BJ (cell line): ENCODE measurements around the gene ANKRD44. TPM values are rescaled to one million over a fixed set of nuclear protein-coding genes. Genes with fewer than 3 reads are reported as not detected.

Experiments
- CTCF ChIA-PET: fragments of 350-600 bp; formaldehyde crosslinking; extraction: SDS; loops from one replicate; lab custom pipeline; 2021; ENCODE audit warnings: antibody characterized with exemption, inconsistent platforms; lab: Yijun Ruan, JAX
- POLR2A ChIA-PET: fragments of 300-600 bp; sonication (Branson Sonifier 250); formaldehyde crosslinking; extraction: SDS; loops from one replicate; lab custom pipeline; 2021; ENCODE audit warnings: antibody characterized with exemption; lab: Charles Lee
- DNase-seq: peaks from one replicate; pipeline ENCODE4 v3.0.0-alpha.2; 2011; ENCODE audit warnings: low read depth
- H3K27me3 ChIP-seq: 2 replicates; pipeline ENCODE4 v1.6.0; 2011; ENCODE audit warnings: low read length; ENCODE audit not compliant: control insufficient read depth, insufficient read depth
- H3K36me3 ChIP-seq: 2 replicates; pipeline ENCODE4 v1.5.1; 2011; ENCODE audit warnings: low read length; ENCODE audit not compliant: control insufficient read depth, insufficient read depth
- H3K4me3 ChIP-seq: 2 replicates; pipeline ENCODE4 v1.5.1; 2011; ENCODE audit warnings: low read depth, mild to moderate bottlenecking, control low read depth, low read length
- polyA plus RNA-seq: library from polyadenylated mRNA; depleted of rRNA; stranded (reverse); fragments of >200 nt; gene quantifications from 2 replicates; pipeline ENCODE4 v1.2.3, GENCODE V29; 2011
- TF ChIP-seq, protein P1 (sequence below): IDR thresholded peaks from 2 replicates; pipeline ENCODE4 v1.5.1; 2011; ENCODE audit warnings: low read depth, mild to moderate bottlenecking, control low read depth, inconsistent platforms, low read length, moderate library complexity; ENCODE audit not compliant: insufficient read depth

ANKRD44 gene
- polyA plus RNA-seq, 1 experiment: 12.4 TPM

DNA sequence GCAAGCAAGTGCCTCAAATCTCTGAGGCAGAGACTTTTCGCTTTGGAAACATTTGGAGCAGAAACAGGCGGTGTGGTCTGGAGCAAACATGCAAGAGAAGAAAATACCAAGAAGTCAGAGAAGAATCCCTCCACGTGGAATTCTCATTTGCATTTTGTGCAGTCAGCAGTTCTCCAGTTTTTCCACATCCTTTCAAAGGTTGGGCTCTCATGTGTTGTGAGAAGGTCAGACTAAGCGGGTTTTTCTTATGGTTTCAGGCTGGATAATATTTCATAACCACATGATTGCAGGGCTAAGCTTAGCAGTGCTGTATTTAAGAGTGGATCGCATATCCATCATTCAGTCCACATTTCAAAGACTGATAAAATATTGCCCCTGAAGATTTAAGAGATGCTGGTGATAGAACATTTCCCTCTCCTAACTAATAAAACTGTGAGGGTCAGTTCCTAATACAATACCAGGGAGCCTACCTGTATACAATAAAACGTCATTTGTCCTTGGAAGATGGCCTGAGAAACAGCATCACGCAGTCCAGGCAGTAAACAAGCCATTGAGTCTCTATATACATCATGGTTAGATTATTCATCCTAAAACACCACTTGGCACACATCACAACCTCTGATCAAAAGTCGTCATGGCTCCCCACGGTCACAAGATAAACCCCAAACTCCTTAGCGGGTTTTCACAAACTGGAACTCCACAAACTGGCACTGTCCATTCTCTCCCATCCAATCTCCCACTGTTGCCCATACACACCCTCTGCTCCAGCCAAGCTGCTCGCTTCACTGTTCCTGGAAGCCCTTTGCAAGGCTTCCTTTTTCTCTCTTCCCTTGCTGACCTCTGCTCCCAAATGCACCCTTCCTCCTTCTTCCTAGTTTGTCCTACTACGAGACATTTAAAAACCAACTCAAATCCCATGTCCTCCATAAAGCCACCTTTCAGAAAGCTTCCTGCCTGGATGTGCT, 31.5 kb downstream of the ANKRD44 start:
- ChIA-PET CTCF (no interaction called here), POLR2A (no interaction called here)
- TF ChIP-seq, protein P1, sequence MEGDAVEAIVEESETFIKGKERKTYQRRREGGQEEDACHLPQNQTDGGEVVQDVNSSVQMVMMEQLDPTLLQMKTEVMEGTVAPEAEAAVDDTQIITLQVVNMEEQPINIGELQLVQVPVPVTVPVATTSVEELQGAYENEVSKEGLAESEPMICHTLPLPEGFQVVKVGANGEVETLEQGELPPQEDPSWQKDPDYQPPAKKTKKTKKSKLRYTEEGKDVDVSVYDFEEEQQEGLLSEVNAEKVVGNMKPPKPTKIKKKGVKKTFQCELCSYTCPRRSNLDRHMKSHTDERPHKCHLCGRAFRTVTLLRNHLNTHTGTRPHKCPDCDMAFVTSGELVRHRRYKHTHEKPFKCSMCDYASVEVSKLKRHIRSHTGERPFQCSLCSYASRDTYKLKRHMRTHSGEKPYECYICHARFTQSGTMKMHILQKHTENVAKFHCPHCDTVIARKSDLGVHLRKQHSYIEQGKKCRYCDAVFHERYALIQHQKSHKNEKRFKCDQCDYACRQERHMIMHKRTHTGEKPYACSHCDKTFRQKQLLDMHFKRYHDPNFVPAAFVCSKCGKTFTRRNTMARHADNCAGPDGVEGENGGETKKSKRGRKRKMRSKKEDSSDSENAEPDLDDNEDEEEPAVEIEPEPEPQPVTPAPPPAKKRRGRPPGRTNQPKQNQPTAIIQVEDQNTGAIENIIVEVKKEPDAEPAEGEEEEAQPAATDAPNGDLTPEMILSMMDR: no peak
- DNase-seq: no peak
- no peaks in the 10 kb centered on the region; the same call in 1 of the 2 replicates for H3K27me3 ChIP-seq
- no peaks in the 10 kb centered on the region for H3K36me3 ChIP-seq
- H3K4me3 ChIP-seq: no peak overlapping the region

DNA sequence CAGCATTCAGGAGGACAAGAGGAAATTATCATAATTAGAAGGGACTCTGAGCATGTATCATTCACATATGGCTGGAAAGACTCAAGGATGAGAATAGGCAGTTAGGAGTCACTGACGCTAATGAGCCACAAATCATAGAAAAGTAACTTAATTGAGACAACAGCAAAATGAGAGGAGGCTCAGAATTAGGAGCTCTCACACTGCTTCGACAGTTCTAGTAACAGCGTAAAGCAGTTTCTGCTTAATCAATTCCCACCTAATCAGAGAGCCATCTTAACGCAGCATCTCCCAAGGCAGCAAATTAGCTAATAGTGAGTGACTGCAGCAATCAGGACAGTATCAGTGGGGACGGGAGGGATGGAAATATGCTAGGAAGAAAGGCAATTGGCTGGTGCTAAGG, 32.8 kb downstream of the ANKRD44 start:
- ChIA-PET POLR2A (no interaction called here), CTCF (no interaction called here)
- Histone ChIP-seq H3K27me3 (no peaks in the 10 kb centered on the region; the same call in 1 of the 2 replicates), H3K4me3 (no peak overlapping the region), H3K36me3 (no peaks in the 10 kb centered on the region)
- no peak for DNase-seq
- TF ChIP-seq, protein P1: no peak

DNA sequence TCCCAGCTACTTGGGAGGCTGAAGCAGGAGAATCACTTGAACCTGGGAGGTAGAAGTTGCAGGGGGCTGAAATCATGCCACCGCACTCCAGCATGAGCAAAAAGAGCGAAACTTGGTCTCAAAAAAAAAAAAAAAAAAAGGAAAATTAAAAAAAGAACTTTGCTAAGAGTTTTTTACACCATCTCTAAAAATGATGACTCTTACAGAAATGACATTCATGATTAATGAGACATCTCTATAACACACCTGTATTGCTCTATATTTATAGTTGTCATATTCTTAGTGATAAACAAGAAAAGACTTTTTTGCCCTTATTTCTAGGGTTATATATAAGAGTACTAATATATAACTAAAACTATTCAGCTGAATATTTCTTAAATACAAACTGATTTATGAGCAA, 34.4 kb downstream of the ANKRD44 start:
- ChIA-PET POLR2A (no interaction called here), CTCF (no interaction called here)
- Histone ChIP-seq H3K27me3 (no peaks in the 10 kb centered on the region; the same call in 1 of the 2 replicates), H3K36me3 (no peaks in the 10 kb centered on the region), H3K4me3 (no peak overlapping the region)
- TF ChIP-seq, protein P1: no peak
- DNase-seq: no peak

DNA sequence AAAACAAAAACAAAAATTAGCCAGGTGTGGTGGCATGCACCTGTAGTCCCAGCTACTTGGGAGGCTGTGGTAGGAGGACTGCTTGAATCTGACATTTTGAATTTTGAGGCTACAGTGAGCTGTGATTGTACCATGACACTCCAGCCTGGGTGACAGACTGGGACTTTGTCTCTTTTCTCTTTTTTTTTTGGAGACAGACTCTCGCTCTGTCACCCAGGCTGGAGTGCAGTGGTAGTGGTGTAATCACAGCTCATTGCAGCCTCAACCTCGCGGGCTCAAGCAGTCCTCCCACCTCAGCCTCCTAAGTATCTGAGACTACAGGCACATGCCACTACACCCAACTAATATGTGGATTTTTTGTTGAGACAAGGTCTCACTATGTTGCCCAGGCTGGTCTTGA, 35.6 kb downstream of the ANKRD44 start:
- DNase-seq: no peak
- CTCF ChIA-PET: no interaction called here
- Histone ChIP-seq H3K36me3 (no peaks in the 10 kb centered on the region), H3K27me3 (no peaks in the 10 kb centered on the region; the same call in 1 of the 2 replicates), H3K4me3 (no peak overlapping the region)
- TF ChIP-seq, protein P1: no peak
- POLR2A ChIA-PET: no interaction called here

DNA sequence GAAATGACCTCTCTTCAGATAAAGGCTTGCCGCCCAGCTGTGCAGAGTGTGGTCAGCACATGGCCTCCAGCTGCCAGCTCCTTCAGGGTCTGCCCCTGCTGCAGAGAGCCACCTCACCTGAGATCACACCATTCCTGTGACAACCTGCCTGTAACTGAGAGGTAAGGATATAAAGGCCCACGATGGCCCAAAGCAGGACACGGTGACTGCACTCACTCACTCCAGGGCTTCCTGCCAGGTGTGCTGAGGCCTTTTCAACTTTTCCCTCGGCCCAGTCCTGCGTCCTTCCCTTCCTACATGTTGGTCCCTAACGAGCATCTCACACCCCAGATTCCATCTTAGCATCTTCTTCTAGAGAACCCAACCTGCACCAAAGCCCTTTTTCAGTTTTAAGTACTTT, 36.2 kb downstream of the ANKRD44 start:
- TF ChIP-seq, protein P1: no peak
- CTCF ChIA-PET: interaction anchor here (0.6 kb wide), 1 partner anchor 683 kb away, joined by 3 read pairs; no protein-coding TSS in a partner anchor
- DNase-seq: no peak
- Histone ChIP-seq H3K27me3 (no peaks in the 10 kb centered on the region; the same call in 1 of the 2 replicates), H3K36me3 (no peaks in the 10 kb centered on the region), H3K4me3 (no peak overlapping the region)
- POLR2A ChIA-PET: no interaction called here
